IMR-90 (cell line): ENCODE results near the gene PCOLCE2. TPM values are rescaled to one million over a fixed set of nuclear protein-coding genes. Genes with fewer than 3 reads are reported as not detected.

Experiments
- ATAC-seq: fragments of 200-7000 bp; cut with Tn5 transposase; 2 replicates; pipeline ENCODE4 v1.9.1; 2020; ENCODE audit warnings: low read depth, mild to moderate bottlenecking, moderate library complexity
- BruUV-seq: library from RNA; stranded (reverse); fragments of 400-500 nt; replicated peaks from 2 replicates; lab custom pipeline; 2021; lab: Mats Ljungman, UMichigan
- CTCF ChIA-PET: fragments of 300-600 bp; formaldehyde crosslinking; extraction: SDS; loops from one replicate; lab custom pipeline; 2021; ENCODE audit warnings: antibody characterized with exemption; lab: Yijun Ruan, JAX
- POLR2A ChIA-PET: fragments of 300-600 bp; sonication (Branson Sonifier 250); formaldehyde crosslinking; loops from one replicate; lab custom pipeline; 2022; ENCODE audit warnings: antibody characterized with exemption; ENCODE audit not compliant: unreplicated experiment; lab: Charles Lee
- DNase-seq: peaks from one replicate; pipeline ENCODE4 v3.0.0; 2013
- H2AFZ ChIP-seq: replicated peaks from 2 replicates; pipeline ENCODE3; 2013; ENCODE audit warnings: low read length, mild to moderate bottlenecking; ENCODE audit not compliant: poor library complexity
- H2AK5ac ChIP-seq: 2 replicates; pipeline ENCODE4 v1.6.1; 2013; ENCODE audit warnings: low read depth, low read length, inconsistent platforms
- H2AK9ac ChIP-seq: replicated peaks from 2 replicates; pipeline ENCODE3; 2013; ENCODE audit warnings: mild to moderate bottlenecking, low read depth, low read length, moderate library complexity; ENCODE audit not compliant: poor library complexity
- H2BK120ac ChIP-seq: 2 replicates; pipeline ENCODE4 v1.6.1; 2013; ENCODE audit warnings: low read depth, low read length, inconsistent platforms
- H2BK15ac ChIP-seq: 3 replicates; pipeline ENCODE4 v1.6.1; 2013; ENCODE audit warnings: low read depth, low read length, inconsistent platforms
- H2BK20ac ChIP-seq: 2 replicates; pipeline ENCODE4 v1.6.1; 2013; ENCODE audit warnings: low read depth, mild to moderate bottlenecking, inconsistent platforms, low read length, moderate library complexity
- H2BK5ac ChIP-seq: 2 replicates; pipeline ENCODE4 v1.6.1; 2013; ENCODE audit warnings: mild to moderate bottlenecking, low read depth, low read length, inconsistent platforms; ENCODE audit not compliant: poor library complexity, severe bottlenecking
- H3K14ac ChIP-seq: replicated peaks from 2 replicates; pipeline ENCODE4 v1.6.1; 2013; ENCODE audit warnings: low read depth, low read length, inconsistent platforms
- H3K18ac ChIP-seq: 2 replicates; pipeline ENCODE4 v1.6.1; 2013; ENCODE audit warnings: low read depth, low read length, control low read depth
- H3K23ac ChIP-seq: 2 replicates; pipeline ENCODE4 v1.6.1; 2013; ENCODE audit warnings: low read depth, low read length, inconsistent platforms
- H3K27ac ChIP-seq: 2 replicates; pipeline ENCODE4 v1.5.1; 2013; ENCODE audit warnings: mild to moderate bottlenecking, control low read depth, low read length; ENCODE audit not compliant: insufficient read depth
- H3K27me3 ChIP-seq: 2 replicates; pipeline ENCODE4 v1.6.1; 2013; ENCODE audit warnings: low read length; ENCODE audit not compliant: control insufficient read depth, insufficient read depth
- H3K36me3 ChIP-seq: 2 replicates; pipeline ENCODE4 v1.6.1; 2013; ENCODE audit warnings: low read length, mixed read lengths; ENCODE audit not compliant: control insufficient read depth, insufficient read depth
- H3K4ac ChIP-seq: 2 replicates; pipeline ENCODE4 v1.6.1; 2013; ENCODE audit warnings: low read depth, low read length, inconsistent platforms
- H3K4me1 ChIP-seq: 2 replicates; pipeline ENCODE4 v1.6.1; 2013; ENCODE audit warnings: low read length, mixed read lengths; ENCODE audit not compliant: control insufficient read depth, insufficient read depth
- H3K4me2 ChIP-seq: 2 replicates; pipeline ENCODE4 v1.6.1; 2013; ENCODE audit warnings: low read depth, mild to moderate bottlenecking, control low read depth, low read length, moderate library complexity
- H3K4me3 ChIP-seq: 2 replicates; pipeline ENCODE4 v1.5.1; 2013; ENCODE audit warnings: low read depth, mild to moderate bottlenecking, control low read depth, low read length, moderate library complexity; ENCODE audit not compliant: insufficient read depth
- H3K56ac ChIP-seq: 2 replicates; pipeline ENCODE4 v1.6.1; 2013; ENCODE audit warnings: low read length, inconsistent platforms; ENCODE audit not compliant: insufficient read depth; ENCODE audit errors: extremely low read depth
- H3K79me1 ChIP-seq, 2 experiments: 2 replicates each; pipeline ENCODE4 v1.6.1; 2013; ENCODE audit warnings: low read length in 2 of 2, inconsistent platforms in 1 of 2, low read depth in 1 of 2
- H3K9ac ChIP-seq: 2 replicates; pipeline ENCODE4 v1.6.1; 2013; ENCODE audit warnings: low read depth, low read length, control low read depth
- H3K9me1 ChIP-seq: 2 replicates; pipeline ENCODE4 v1.6.1; 2013; ENCODE audit warnings: low read length, inconsistent platforms; ENCODE audit not compliant: insufficient read depth
- H3K9me3 ChIP-seq: 2 replicates; pipeline ENCODE4 v1.6.1; 2013; ENCODE audit warnings: low read length; ENCODE audit not compliant: control insufficient read depth, insufficient read depth
- H4K20me1 ChIP-seq: 2 replicates; pipeline ENCODE4 v1.6.1; 2013; ENCODE audit warnings: low read length, inconsistent platforms; ENCODE audit not compliant: insufficient read depth
- H4K5ac ChIP-seq: 2 replicates; pipeline ENCODE4 v1.6.1; 2013; ENCODE audit warnings: mild to moderate bottlenecking, low read depth, low read length, control low read depth
- H4K8ac ChIP-seq, 2 experiments: 2 replicates each; pipeline ENCODE4 v1.6.1; 2013; ENCODE audit warnings: low read depth in 2 of 2, low read length in 2 of 2, control low read depth in 1 of 2, inconsistent platforms in 1 of 2
- H4K91ac ChIP-seq: 2 replicates; pipeline ENCODE4 v1.6.1; 2013; ENCODE audit warnings: low read depth, low read length, inconsistent platforms; ENCODE audit not compliant: insufficient read depth
- BHLHE40 ChIP-seq: fragments of 150-350 bp; IDR thresholded peaks from 2 replicates; pipeline ENCODE4 v1.6.1; 2016; ENCODE audit warnings: mild to moderate bottlenecking, low read depth, low read length
- CEBPB ChIP-seq: IDR thresholded peaks from 2 replicates; pipeline ENCODE4 v1.6.1; 2012; ENCODE audit warnings: low read depth, low read length, improper control_type of control experiment
- CHD1 ChIP-seq: IDR thresholded peaks from 2 replicates; pipeline ENCODE4 v1.6.1; 2012; ENCODE audit warnings: low read depth, low read length, improper control_type of control experiment
- CTCF ChIP-seq: conservative IDR thresholded peaks from 2 replicates; pipeline ENCODE4 v1.5.1; 2012; ENCODE audit warnings: mild to moderate bottlenecking, low read depth, low read length, improper control_type of control experiment
- ELK1 ChIP-seq: fragments of 150-350 bp; IDR thresholded peaks from 2 replicates; pipeline ENCODE4 v1.6.1; 2016; ENCODE audit warnings: low read depth, mild to moderate bottlenecking, low read length, moderate library complexity, borderline replicate concordance
- FOS ChIP-seq: fragments of 150-350 bp; IDR thresholded peaks from 2 replicates; pipeline ENCODE4 v1.6.1; 2016; ENCODE audit warnings: low read depth, low read length
- MAFK ChIP-seq: IDR thresholded peaks from 2 replicates; pipeline ENCODE4 v1.6.1; 2012; ENCODE audit warnings: low read depth, low read length, improper control_type of control experiment
- MAZ ChIP-seq: IDR thresholded peaks from 2 replicates; pipeline ENCODE4 v1.6.1; 2012; ENCODE audit warnings: low read depth, mild to moderate bottlenecking, low read length, improper control_type of control experiment, moderate library complexity, borderline replicate concordance
- MXI1 ChIP-seq: IDR thresholded peaks from 2 replicates; pipeline ENCODE4 v1.6.1; 2012; ENCODE audit warnings: low read depth, mild to moderate bottlenecking, low read length, moderate library complexity, borderline replicate concordance
- NFE2L2 ChIP-seq: fragments of 150-350 bp; IDR thresholded peaks from 2 replicates; pipeline ENCODE4 v1.6.1; 2016; ENCODE audit warnings: low read depth, mild to moderate bottlenecking, low read length
- POLR2A ChIP-seq: IDR thresholded peaks from 2 replicates; pipeline ENCODE4 v1.6.1; 2012; ENCODE audit warnings: mild to moderate bottlenecking, low read depth, low read length
- RCOR1 ChIP-seq: IDR thresholded peaks from 2 replicates; pipeline ENCODE4 v1.6.1; 2012; ENCODE audit warnings: mild to moderate bottlenecking, low read length, improper control_type of control experiment; ENCODE audit not compliant: insufficient replicate concordance
- RFX5 ChIP-seq: IDR thresholded peaks from 2 replicates; pipeline ENCODE4 v1.8.0; 2012; ENCODE audit warnings: low read depth, mild to moderate bottlenecking, low read length, moderate library complexity
- SMC3 ChIP-seq: fragments of 150-350 bp; IDR thresholded peaks from 2 replicates; pipeline ENCODE4 v1.6.1; 2016; ENCODE audit warnings: low read depth, mild to moderate bottlenecking, antibody characterized with exemption, low read length, moderate library complexity
- USF2 ChIP-seq: fragments of 150-350 bp; IDR thresholded peaks from 2 replicates; pipeline ENCODE4 v1.6.1; 2017; ENCODE audit warnings: mild to moderate bottlenecking, antibody characterized with exemption, low read length, low read depth
- WGBS, 2 experiments: methylation state at CpG; one replicate each; pipeline versions ENCODE4 v1.1.5 to v1.1.7; 2013; ENCODE audit warnings: missing lambda C conversion rate in 2 of 2; ENCODE audit not compliant: insufficient read length in 1 of 2; ENCODE audit errors: extremely low coverage in 2 of 2; 5-methylcytosine and 5-hydroxymethylcytosine counted together
- dilution Hi-C: fragments of 300-500 bp; cut with HindIII; formaldehyde crosslinking; loops from one replicate; pipeline ENCODE4 v1.14.3; 2018; ENCODE audit warnings: low sequenced_read_pairs; ENCODE audit not compliant: unreplicated experiment
- in situ Hi-C: fragments of 300-500 bp; cut with MboI; formaldehyde crosslinking; loops from 3 replicates; pipeline ENCODE4 v1.14.3; 2019; ENCODE audit warnings: low sequenced_read_pairs, inconsistent platforms, mixed read lengths
- intact Hi-C: fragments of 100-400 bp; cut with micrococcal nuclease; formaldehyde crosslinking; loops from 2 replicates; pipeline ENCODE4 v1.10.0; 2022
- polyA plus RNA-seq, 3 experiments: library from polyadenylated mRNA; depleted of rRNA; stranded (reverse); fragments of >200 nt; gene quantifications; 2 replicates each; pipeline ENCODE4 v1.2.3, GENCODE V29; 2012; ENCODE audit warnings: low replicate concordance in 1 of 3
- total RNA-seq: library from RNA; depleted of rRNA; stranded (reverse); fragments of >200 nt; gene quantifications from 2 replicates; pipeline ENCODE4 v1.2.3, GENCODE V29; 2012

Gene PCOLCE2
- total and polyA plus RNA-seq, 2 of the 4 experiments (the other 2 are of a cell fraction): 0.50 to 0.54 TPM

- no TSS peak for BruUV-seq
- no peak overlapping the region for H4K8ac ChIP-seq
- H3K9ac ChIP-seq: no peak overlapping the region
- H2BK120ac ChIP-seq: no peak overlapping the region
- no peak overlapping the region for H3K4ac ChIP-seq
- no peaks in the 10 kb centered on the region for H3K4me1 ChIP-seq
- no peaks in the 10 kb centered on the region for H3K9me3 ChIP-seq
- H3K23ac ChIP-seq: no peak overlapping the region
- H2AK5ac ChIP-seq: no peak overlapping the region
- no peak overlapping the region for H2BK20ac ChIP-seq
- no peak overlapping the region for H4K91ac ChIP-seq
- intact Hi-C loops: no loop called here
- no peaks in the 10 kb centered on the region for H3K79me1 ChIP-seq
- in situ Hi-C loops: no loop called here
- H3K27me3 ChIP-seq: peaks cover 11% of the 10 kb centered on the region
- no peaks in the 10 kb centered on the region for H3K36me3 ChIP-seq
- dilution Hi-C loops: no loop called here
- ATAC-seq (no peak), DNase-seq (no peak)
- H3K4me3 ChIP-seq: no peak overlapping the region
- ChIA-PET POLR2A (interaction anchor here (0.6 kb wide), 1 partner anchor 1911 kb away, joined by 3 read pairs; no protein-coding TSS in a partner anchor), CTCF (no interaction called here)
- WGBS, 2 experiments: 19% methylated on average over 2 of the region's 7 CpGs; no CpG with 5 or more reads in 1 of the 2 experiments
- no peak overlapping the region for H3K56ac ChIP-seq
- H2BK5ac ChIP-seq: no peak overlapping the region
- H3K14ac ChIP-seq: no peak overlapping the region
- no peak overlapping the region for H4K5ac ChIP-seq
- H4K20me1 ChIP-seq: no peaks in the 10 kb centered on the region
- H3K27ac ChIP-seq: no peak overlapping the region
- no peaks in the 10 kb centered on the region for H3K9me1 ChIP-seq
- no peak overlapping the region for H3K4me2 ChIP-seq
- no peak overlapping the region for H2AK9ac ChIP-seq
- no peak overlapping the region for H3K18ac ChIP-seq
- H2AFZ ChIP-seq: no peak overlapping the region
- no peak overlapping the region for H2BK15ac ChIP-seq
- TF ChIP-seq MXI1: no peak
- no peak for TF ChIP-seq RCOR1
- no peak for TF ChIP-seq ELK1
- TF ChIP-seq NFE2L2: no peak
- TF ChIP-seq SMC3: no peak
- no peak for TF ChIP-seq MAFK
- TF ChIP-seq MAZ: no peak
- TF ChIP-seq CHD1: no peak
- TF ChIP-seq FOS: no peak
- TF ChIP-seq BHLHE40: no peak
- TF ChIP-seq RFX5: no peak
- TF ChIP-seq POLR2A: no peak
- no peak for TF ChIP-seq USF2
- no peak for TF ChIP-seq CEBPB
- no peak for TF ChIP-seq CTCF
Measured at GRCh38 chr3:142863010-142863817, 25.7 kb downstream of the PCOLCE2 start.
